Breast epithelium (tissue), 4 donors: ENCODE results near the gene STAT1. TPM values are rescaled to one million over a fixed set of nuclear protein-coding genes. Genes with fewer than 3 reads are reported as not detected.

Experiments used
- DNase-seq, 2 donors: peaks; one replicate each; pipeline ENCODE4 v3.0.0-alpha.2; 2019; ENCODE audit warnings: low spot score in 2 of 2
- H3K27ac ChIP-seq, 2 donors: fragments of 200-600 bp; sonication (generic) in 1 of 2; one replicate each; pipeline ENCODE4 v1.5.1; 2016 to 2019; ENCODE audit warnings: mild to moderate bottlenecking in 1 of 2
- H3K27me3 ChIP-seq, 2 donors: fragments of 200-600 bp; sonication (generic) in 1 of 2; one replicate each; pipeline versions ENCODE4 v1.5.1 to v1.6.0; 2017 to 2019; ENCODE audit warnings: control low read depth in 1 of 2, mild to moderate bottlenecking in 1 of 2
- H3K36me3 ChIP-seq: fragments of 200-600 bp; one replicate; pipeline ENCODE4 v1.5.1; 2019
- H3K4me1 ChIP-seq, 2 donors: fragments of 200-600 bp; sonication (generic); one replicate each; pipeline ENCODE4 v1.5.1; 2016 to 2019; ENCODE audit warnings: control low read depth in 1 of 2
- H3K4me3 ChIP-seq, 3 donors: fragments of 200-600 bp; sonication (generic); 1 replicate in 2 of 3; 2 replicates in 1 of 3; pipeline ENCODE4 v1.5.1; 2016 to 2019; ENCODE audit warnings: mild to moderate bottlenecking in 3 of 3, moderate library complexity in 2 of 3
- H3K9me3 ChIP-seq, 2 donors: fragments of 200-600 bp; sonication (generic) in 1 of 2; one replicate each; pipeline ENCODE4 v1.5.1; 2016 to 2019; ENCODE audit warnings: control low read depth in 1 of 2
- POLR2A ChIP-seq: fragments of 450-650 bp; IDR thresholded peaks from one replicate; pipeline ENCODE4 v1.6.1; 2016; ENCODE audit warnings: antibody characterized with exemption, mild to moderate bottlenecking, moderate library complexity
- POLR2AphosphoS5 ChIP-seq, 3 donors: sonication (generic); formaldehyde crosslinking; IDR thresholded peaks; one replicate each; pipeline ENCODE4 v1.6.1; 2017; ENCODE audit warnings: antibody characterized with exemption in 3 of 3
- intact Hi-C: fragments of 100-400 bp; cut with DNase I; formaldehyde crosslinking; loops from one replicate; pipeline ENCODE4 v1.15.1; 2023; ENCODE audit warnings: low total_unique reads
- total RNA-seq, 3 donors: library from RNA; depleted of rRNA; stranded (reverse); fragments of >200 nt; gene quantifications; one replicate each; pipeline ENCODE4 v1.1.0, GENCODE V29; 2016
- TF ChIP-seq, protein P1 (sequence below), 3 donors: fragments of 450-650 bp; IDR thresholded peaks; one replicate each; pipeline ENCODE4 v1.5.1; 2016 to 2017; ENCODE audit warnings: antibody characterized with exemption in 3 of 3, mild to moderate bottlenecking in 3 of 3, moderate library complexity in 3 of 3

The STAT1 gene
- total RNA-seq: 10 to 100 TPM; 44.2 to 79.6 (median 59.4) TPM

DNA sequence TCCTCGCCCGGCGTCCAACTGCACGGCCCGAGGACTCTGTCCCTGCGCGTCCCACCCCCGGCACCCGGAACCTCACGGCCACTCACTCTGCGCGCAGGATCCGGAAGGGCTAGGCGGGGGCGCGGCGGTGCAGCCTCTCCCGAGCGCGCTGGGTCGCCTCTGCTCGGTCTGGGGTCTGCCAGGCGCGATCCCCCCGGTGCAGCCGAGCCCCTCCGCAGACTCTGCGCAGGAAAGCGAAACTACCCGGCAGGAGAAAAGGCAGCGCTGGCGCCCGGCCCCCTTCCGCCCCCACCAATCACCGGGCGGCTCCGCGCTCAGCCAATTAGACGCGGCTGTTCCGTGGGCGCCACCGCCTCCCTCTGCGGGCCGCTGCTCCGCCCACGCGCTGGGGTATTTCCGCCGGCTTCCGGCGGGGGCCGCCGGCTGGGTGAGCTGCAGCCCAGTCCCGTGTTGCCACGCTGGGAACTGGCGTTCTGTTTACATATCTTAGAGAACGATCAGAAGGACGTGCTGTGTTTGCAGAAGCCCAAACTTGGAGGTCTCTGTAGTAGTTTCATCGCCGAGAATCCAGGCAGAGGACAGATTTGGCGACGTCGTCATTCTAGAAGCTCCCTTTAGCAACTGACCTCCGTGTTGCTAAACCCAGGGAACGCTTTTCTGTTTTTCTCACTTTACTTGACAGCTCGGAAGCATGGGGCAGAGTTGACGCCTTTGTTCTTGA lies at the start of gene STAT1:
Gene STAT1 (minus strand): TSS at position 240 of the 721 bp plus-strand sequence. CDS start 4,168 bp downstream, outside the sequence.
- intact Hi-C loops: no loop called here
- peaks cover 0 to 6% of the 10 kb centered on the region in 2 donors for H3K4me1 ChIP-seq
- TF ChIP-seq, protein P1, sequence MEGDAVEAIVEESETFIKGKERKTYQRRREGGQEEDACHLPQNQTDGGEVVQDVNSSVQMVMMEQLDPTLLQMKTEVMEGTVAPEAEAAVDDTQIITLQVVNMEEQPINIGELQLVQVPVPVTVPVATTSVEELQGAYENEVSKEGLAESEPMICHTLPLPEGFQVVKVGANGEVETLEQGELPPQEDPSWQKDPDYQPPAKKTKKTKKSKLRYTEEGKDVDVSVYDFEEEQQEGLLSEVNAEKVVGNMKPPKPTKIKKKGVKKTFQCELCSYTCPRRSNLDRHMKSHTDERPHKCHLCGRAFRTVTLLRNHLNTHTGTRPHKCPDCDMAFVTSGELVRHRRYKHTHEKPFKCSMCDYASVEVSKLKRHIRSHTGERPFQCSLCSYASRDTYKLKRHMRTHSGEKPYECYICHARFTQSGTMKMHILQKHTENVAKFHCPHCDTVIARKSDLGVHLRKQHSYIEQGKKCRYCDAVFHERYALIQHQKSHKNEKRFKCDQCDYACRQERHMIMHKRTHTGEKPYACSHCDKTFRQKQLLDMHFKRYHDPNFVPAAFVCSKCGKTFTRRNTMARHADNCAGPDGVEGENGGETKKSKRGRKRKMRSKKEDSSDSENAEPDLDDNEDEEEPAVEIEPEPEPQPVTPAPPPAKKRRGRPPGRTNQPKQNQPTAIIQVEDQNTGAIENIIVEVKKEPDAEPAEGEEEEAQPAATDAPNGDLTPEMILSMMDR (IDR thresholded peaks at IDR 0.05): peak; percentile 30 to 40 (median 38)
- TF ChIP-seq POLR2A (peak; percentile 77), POLR2AphosphoS5 (IDR thresholded peaks at IDR 0.05) (peak; percentile 82 to 91 (median 89))

DNA sequence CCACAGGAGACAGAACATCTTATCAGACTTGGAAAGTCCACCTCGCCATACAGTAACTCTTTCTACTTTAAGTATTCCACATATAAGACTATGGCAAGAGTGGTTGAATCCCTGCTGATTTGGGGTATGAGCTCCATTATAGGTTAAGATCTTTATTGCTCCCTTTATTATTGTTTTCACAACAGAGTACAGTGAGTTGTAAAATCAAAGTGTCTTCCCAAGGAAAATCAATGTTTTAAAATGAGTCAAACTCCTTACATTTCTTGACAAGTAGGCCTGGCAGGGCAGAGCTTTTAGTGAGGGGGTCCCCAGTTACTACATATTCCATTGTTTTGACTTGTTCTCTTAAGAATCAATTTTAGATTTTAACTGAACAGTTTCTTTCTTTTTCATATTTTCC lies 49.6 kb upstream of the STAT1 start:
- TF ChIP-seq POLR2A (no peak), POLR2AphosphoS5 (IDR thresholded peaks at IDR 0.05) (no peak)
- TF ChIP-seq, protein P1 (IDR thresholded peaks at IDR 0.05): no peak
- no peak overlapping the region for H3K4me3 ChIP-seq
- no peak overlapping the region for H3K27ac ChIP-seq
- H3K9me3 ChIP-seq: no peaks in the 10 kb centered on the region
- intact Hi-C loops: no loop called here
- H3K27me3 ChIP-seq: no peaks in the 10 kb centered on the region
- no peaks in the 10 kb centered on the region for H3K4me1 ChIP-seq
- no peaks in the 10 kb centered on the region for H3K36me3 ChIP-seq
- no peak for DNase-seq

More for the DNA sequence above, at the start of gene STAT1:
- Histone ChIP-seq H3K36me3 (no peaks in the 10 kb centered on the region), H3K27me3 (no peaks in the 10 kb centered on the region), H3K9me3 (no peaks in the 10 kb centered on the region), H3K4me3 (peak within 1 kb of the TSS; percentile 87 to 94 (median 90)), H3K27ac (peak within 1 kb of the TSS; percentile 90 to 95)
- DNase-seq: peak; percentile 88 to 92

DNA sequence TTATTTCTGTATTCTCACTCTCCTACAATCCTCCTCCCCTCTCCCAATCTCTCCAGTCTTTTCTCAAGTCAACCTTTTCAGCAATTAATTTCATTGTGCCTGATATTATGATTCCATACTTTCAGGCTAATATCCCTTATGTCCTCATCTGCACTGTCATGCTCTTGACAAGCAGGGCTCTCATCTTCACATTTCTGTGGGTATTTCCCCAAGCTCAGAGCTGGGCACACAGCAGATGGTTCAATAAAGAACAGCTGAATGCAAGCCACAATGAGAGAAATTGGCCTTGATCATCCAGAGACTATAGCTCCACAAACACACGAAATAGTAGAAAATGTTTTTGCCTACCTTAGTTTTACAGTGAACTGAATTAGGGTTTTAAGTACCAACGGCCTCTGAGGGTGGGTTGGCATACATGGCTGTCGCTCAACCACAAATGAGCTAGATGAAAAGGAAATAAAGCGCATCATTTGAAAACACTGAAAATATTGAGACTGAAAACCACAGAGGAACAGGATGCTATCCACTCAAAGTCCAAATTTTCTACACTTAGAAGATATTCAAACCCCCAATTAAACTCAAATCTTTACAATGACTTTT lies 47.5 kb upstream of the STAT1 start:
- Histone ChIP-seq H3K27ac (no peak overlapping the region), H3K4me1 (no peaks in the 10 kb centered on the region), H3K4me3 (no peak overlapping the region), H3K36me3 (no peaks in the 10 kb centered on the region), H3K9me3 (no peaks in the 10 kb centered on the region), H3K27me3 (no peaks in the 10 kb centered on the region)
- TF ChIP-seq POLR2A (no peak), POLR2AphosphoS5 (IDR thresholded peaks at IDR 0.05) (no peak)
- TF ChIP-seq, protein P1 (IDR thresholded peaks at IDR 0.05): no peak
- DNase-seq: no peak
- intact Hi-C loops: no loop called here

DNA sequence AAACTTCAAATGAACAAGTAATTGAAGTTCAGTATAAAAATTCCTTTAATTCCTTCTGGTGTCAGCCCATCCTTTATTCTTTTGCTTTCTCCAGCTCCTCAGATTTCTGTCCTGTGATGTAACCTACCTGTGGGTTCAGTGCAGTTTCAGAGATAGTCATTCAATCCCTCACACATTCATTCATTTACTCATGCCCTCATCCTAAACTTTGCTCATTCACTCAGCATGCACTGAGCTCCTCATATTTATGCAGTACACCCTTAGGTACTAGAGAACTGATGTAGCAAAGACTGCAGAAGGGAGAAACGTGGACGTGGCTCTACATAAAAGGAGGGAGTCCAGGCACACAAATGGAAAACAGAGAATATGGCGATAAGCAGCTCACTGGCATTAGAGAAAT lies 45.3 kb upstream of the STAT1 start:
- Histone ChIP-seq H3K36me3 (peaks cover 4% of the 10 kb centered on the region), H3K27me3 (no peaks in the 10 kb centered on the region), H3K4me1 (no peaks in the 10 kb centered on the region), H3K9me3 (no peaks in the 10 kb centered on the region), H3K4me3 (no peak overlapping the region), H3K27ac (no peak overlapping the region)
- TF ChIP-seq POLR2AphosphoS5 (IDR thresholded peaks at IDR 0.05) (no peak), POLR2A (no peak)
- TF ChIP-seq, protein P1 (IDR thresholded peaks at IDR 0.05): no peak
- intact Hi-C loops: no loop called here
- no peak for DNase-seq

DNA sequence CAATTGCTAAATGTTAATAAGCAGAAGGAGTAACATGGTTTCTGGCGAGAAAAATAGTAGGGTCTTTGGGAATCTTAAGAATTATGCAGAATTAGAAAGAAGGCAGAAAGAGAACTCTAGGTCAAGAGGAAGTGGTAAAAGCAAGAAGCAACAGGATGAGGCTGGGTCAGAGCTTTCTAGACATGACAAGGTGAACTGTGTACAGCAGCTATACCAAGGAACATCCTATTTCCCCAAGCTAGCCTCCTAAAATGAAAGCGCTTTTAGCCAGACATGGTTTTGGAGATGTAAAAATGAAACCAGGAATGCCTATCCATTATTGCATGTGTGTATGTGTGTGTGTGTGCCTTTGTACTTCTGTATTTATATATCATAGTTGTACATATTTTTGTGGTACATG lies 42.3 kb upstream of the STAT1 start:
- Histone ChIP-seq H3K9me3 (no peaks in the 10 kb centered on the region), H3K4me1 (no peaks in the 10 kb centered on the region), H3K4me3 (no peak overlapping the region), H3K27ac (no peak overlapping the region), H3K36me3 (peaks cover 4% of the 10 kb centered on the region), H3K27me3 (no peaks in the 10 kb centered on the region)
- TF ChIP-seq POLR2AphosphoS5 (IDR thresholded peaks at IDR 0.05) (no peak), POLR2A (no peak)
- TF ChIP-seq, protein P1 (IDR thresholded peaks at IDR 0.05): no peak
- intact Hi-C loops: no loop called here
- DNase-seq: no peak
